BLaER1 (cell line): ENCODE data around the gene LCOR.
A peak's percentile ranks its signal among the peaks of the same experiment; 100 is the strongest.
"Not testable (repeated sequence)": the region's sequence is repeated elsewhere in the genome, so short reads cannot be mapped to it uniquely, and the experiment has no call there.

Source experiments
- H3K27ac ChIP-seq: shearing (Covaris generic); formaldehyde crosslinking; 2 replicates; pipeline ENCODE4 v1.8.1; 2022
- H3K27me3 ChIP-seq: shearing (Covaris generic); formaldehyde crosslinking; 2 replicates; pipeline ENCODE4 v1.8.1; 2022
- H3K36me3 ChIP-seq: shearing (Covaris generic); formaldehyde crosslinking; 2 replicates; pipeline ENCODE4 v1.8.1; 2022
- H3K4me1 ChIP-seq: shearing (Covaris generic); formaldehyde crosslinking; 2 replicates; pipeline ENCODE4 v1.8.1; 2022
- H3K4me2 ChIP-seq: shearing (Covaris generic); formaldehyde crosslinking; 2 replicates; pipeline ENCODE4 v1.8.1; 2022
- H3K4me3 ChIP-seq: shearing (Covaris generic); formaldehyde crosslinking; 2 replicates; pipeline ENCODE4 v1.8.1; 2022
- H3K9ac ChIP-seq: shearing (Covaris generic); formaldehyde crosslinking; 2 replicates; pipeline ENCODE4 v1.8.1; 2022
- H3K9me3 ChIP-seq: shearing (Covaris generic); formaldehyde crosslinking; 2 replicates; pipeline ENCODE4 v1.8.1; 2022
- H4K20me1 ChIP-seq: shearing (Covaris generic); formaldehyde crosslinking; 2 replicates; pipeline ENCODE4 v1.8.1; 2022
- Cebpa-rat ChIP-seq: shearing (Covaris generic); IDR thresholded peaks from 2 replicates; pipeline ENCODE4 v1.8.1; 2022

LCOR gene

DNA sequence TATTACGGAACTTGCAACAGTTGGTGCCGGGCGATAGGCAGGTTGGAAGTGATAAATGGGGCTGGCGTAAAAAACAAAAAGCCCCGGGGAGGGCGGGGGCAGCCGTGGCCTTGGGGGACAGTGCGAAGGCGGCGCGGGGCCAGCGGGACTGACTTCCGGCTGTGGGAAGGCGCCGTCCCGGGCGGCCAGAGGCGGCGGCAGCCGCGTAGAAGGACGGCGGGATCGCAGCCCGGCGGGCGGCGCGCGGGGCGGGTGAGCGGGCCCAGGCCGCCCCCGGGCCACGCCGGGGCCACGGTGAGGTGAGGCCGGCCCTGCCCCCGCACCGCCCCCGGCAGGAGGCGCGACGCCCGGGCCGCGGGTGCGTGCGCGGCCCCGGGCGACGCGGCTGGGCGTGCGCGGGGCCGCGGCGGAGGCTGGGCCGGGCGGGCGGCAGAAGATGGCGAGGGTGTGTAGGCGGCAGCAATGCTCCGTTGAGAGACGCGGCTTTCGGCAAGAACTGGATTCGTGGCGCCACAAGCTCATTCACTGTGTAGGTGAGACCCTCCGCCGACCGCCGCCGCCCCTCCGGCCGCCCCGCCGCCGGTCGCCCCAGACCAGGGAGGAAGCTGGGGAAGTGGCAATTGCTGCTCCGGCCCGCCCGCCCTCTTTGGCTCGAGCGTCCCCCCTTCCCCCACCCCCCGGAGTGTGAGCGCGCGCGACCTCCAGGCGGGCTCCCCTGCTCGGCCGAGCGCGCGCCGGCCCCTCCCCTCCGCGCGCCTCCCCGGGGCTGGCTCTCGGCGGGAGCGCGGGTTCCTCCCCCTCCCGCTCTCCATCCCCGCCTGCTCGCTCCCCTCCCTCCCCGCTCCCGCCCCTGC is at the start of gene LCOR:
Gene LCOR, plus strand, starts transcription at position 432 of the 854 bp plus-strand sequence. CDS start 116,760 bp downstream, outside the sequence.
- no peaks in the 10 kb centered on the region for H3K27me3 ChIP-seq
- peak within 1 kb of the TSS; percentile 96 for H3K27ac ChIP-seq
- H3K4me1 ChIP-seq = peaks cover 61% of the 10 kb centered on the region
- H3K9me3 ChIP-seq = no peaks in the 10 kb centered on the region
- peaks cover 43% of the 10 kb centered on the region for H4K20me1 ChIP-seq
- H3K9ac ChIP-seq = peak within 1 kb of the TSS; percentile 93
- H3K4me3 ChIP-seq = peak within 1 kb of the TSS; percentile 96
- peak within 1 kb of the TSS; percentile 89 for H3K4me2 ChIP-seq
- TF ChIP-seq Cebpa-rat = no peak
- H3K36me3 ChIP-seq = peaks cover 7% of the 10 kb centered on the region

DNA sequence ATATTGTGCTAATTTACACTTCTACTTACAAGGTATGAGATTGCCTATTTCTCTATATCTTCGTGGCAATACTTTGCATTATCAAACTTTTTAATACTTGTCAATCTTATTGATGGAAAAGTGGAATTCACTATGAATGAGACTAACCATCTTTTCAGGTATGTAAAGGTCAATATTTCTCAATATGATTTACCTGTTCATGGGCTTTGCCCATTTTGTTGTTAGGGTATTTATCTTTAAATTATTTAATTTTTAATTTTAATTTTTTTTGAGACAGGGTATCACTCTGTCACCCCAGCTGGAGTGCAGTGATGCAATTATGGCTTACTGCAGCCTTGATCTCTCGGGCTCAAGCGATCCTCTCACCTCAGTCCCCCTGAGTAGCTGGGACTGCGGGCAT is 47.8 kb upstream of the LCOR start:
- Histone ChIP-seq H3K4me2 (no peak overlapping the region), H4K20me1 (no peaks in the 10 kb centered on the region), H3K9me3 (peaks cover 15% of the 10 kb centered on the region), H3K9ac (no peak overlapping the region), H3K4me3 (no peak overlapping the region), H3K27me3 (no peaks in the 10 kb centered on the region), H3K27ac (no peak overlapping the region), H3K4me1 (peaks cover 11% of the 10 kb centered on the region), H3K36me3 (peaks cover 32% of the 10 kb centered on the region; the same call in 1 of the 2 replicates)
- no peak for TF ChIP-seq Cebpa-rat

DNA sequence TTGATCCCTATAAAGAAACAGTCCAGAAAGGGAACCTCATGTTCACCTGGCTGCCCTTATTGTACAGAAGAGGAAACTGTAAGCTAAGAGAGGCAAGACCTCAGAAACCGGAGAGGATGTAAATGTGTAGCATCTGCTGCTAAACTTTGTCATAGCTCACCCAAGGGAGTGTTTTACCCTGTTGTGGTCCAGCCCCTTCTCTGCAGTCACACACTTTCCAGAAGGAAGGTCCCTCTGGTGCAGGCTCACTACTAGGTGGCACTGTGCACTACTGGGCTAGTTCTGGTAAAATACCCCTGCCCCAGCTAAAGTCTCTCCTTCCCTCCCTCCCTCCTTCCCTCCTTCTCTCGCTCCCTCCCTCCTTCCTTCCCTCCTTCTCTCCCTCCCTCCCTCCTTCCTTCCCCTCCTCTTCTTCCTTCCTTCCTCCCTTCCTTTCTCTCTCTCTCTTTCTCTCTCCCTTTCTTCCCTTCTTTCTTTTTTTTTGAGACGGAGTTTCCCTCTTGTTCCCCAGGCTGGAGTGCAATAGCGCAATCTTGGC is 42.5 kb upstream of the LCOR start:
- peak overlapping the region; percentile 59 for H3K4me2 ChIP-seq

DNA sequence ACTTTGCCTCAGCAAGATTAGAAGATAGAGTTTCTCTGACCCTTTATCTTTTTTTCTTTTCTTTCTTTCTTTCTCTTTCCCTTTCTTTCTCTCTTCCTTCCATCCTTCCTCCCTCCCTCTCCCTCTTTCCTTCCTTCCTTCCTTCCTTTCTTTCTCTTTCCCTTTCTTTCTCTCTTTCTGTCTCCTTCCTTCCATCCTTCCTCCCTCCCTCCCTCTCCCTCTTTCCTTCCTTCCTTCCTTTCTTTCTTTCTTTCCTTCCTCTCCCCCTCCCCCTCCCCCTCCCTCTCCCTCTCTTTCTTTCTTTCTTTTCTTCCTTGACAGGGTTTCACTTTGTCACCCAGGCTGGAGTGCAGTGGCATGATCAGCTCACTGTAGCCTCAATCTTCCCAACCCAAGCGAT is 40.2 kb upstream of the LCOR start:
- Histone ChIP-seq H3K27me3 (no peaks in the 10 kb centered on the region), H3K4me2 (no peak overlapping the region), H3K9me3 (no peaks in the 10 kb centered on the region), H4K20me1 (no peaks in the 10 kb centered on the region), H3K4me3 (no peak overlapping the region), H3K4me1 (peaks cover 23% of the 10 kb centered on the region), H3K27ac (no peak overlapping the region), H3K36me3 (peaks cover 28% of the 10 kb centered on the region; the same call in 1 of the 2 replicates), H3K9ac (no peak overlapping the region)
- TF ChIP-seq Cebpa-rat = no peak

More for the DNA sequence above, 42.5 kb upstream of the LCOR start:
- Histone ChIP-seq H3K27ac (peak overlapping the region; percentile 62), H3K4me3 (no peak overlapping the region), H3K4me1 (peaks cover 23% of the 10 kb centered on the region), H3K9me3 (peaks cover 2% of the 10 kb centered on the region; the same call in 1 of the 2 replicates), H3K27me3 (no peaks in the 10 kb centered on the region), H3K9ac (no peak overlapping the region), H4K20me1 (no peaks in the 10 kb centered on the region), H3K36me3 (peaks cover 34% of the 10 kb centered on the region; the same call in 1 of the 2 replicates)
- TF ChIP-seq Cebpa-rat = no peak

DNA sequence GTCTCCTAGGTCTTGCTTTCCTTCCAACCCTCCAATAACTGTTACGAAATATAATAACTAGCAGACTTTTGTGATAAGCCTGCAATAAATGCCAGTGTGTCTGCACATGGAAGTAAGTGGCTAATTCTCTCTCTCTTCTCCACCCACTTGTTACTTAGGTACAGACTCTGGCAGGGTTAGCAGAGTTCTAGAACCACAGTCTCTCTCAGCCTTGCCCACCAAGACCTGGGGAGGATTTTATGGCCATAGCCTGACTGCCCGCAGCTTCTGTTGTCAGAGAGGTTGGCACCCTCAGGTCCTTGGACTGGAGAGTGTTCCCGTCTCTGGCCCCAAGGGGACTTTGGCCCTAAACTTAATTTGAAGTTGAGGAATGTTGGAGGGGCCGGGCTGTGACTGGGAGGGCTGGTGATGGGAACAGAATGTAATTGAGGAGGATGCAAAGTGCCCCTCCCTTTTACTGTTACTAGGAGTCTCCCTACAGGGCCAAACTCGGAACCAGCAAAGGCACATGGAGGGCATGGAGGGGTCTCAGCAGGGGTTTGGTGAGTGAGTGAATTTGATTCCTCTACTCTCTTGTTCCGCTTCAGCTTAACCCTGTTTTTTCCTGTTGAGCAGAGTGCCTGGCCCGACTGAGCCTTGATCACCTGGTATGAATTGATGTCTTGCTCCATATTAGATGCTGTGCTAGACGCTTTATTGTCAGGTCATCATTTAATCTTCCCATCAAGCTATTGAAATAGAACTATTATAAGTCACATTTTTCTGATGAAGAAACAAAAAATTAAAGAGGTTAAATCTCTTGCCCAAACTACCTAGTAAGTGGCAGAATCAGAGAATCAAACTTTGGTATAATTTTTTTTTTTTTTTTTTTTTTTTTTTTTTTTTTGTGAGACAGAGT is 37.0 kb upstream of the LCOR start:
- H3K27ac ChIP-seq = no peak overlapping the region
- H3K36me3 ChIP-seq = peaks cover 33% of the 10 kb centered on the region; the same call in 1 of the 2 replicates
- peaks cover 20% of the 10 kb centered on the region for H3K9me3 ChIP-seq
- no peak overlapping the region for H3K9ac ChIP-seq
- H3K4me1 ChIP-seq = peaks cover 8% of the 10 kb centered on the region
- H3K27me3 ChIP-seq = no peaks in the 10 kb centered on the region
- no peak for TF ChIP-seq Cebpa-rat
- H3K4me2 ChIP-seq = no peak overlapping the region
- no peak overlapping the region for H3K4me3 ChIP-seq
- no peaks in the 10 kb centered on the region for H4K20me1 ChIP-seq

DNA sequence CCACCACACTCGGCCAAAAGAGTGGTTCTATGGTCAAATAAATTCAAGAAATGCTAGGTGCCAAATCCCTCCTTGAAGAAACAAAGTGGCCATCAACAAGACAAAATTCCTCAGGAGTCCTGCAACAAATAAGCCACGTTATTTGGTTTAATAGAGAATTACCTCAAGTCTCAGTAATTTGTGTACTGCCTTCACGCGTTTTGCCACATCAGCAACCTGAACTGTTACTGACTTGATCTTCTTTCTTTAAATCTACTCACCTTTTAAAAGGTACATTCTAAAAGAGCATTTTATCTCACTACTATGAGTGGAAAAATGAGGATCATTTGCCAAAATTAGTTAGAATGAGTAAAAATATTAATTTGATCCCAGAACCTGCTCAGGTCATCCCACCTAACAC is 34.6 kb upstream of the LCOR start:
- Histone ChIP-seq H3K9ac (no peak overlapping the region), H3K27me3 (no peaks in the 10 kb centered on the region), H3K36me3 (peaks cover 33% of the 10 kb centered on the region; the same call in 1 of the 2 replicates), H3K4me1 (no peaks in the 10 kb centered on the region), H3K9me3 (peaks cover 31% of the 10 kb centered on the region), H3K4me2 (no peak overlapping the region), H3K4me3 (no peak overlapping the region), H3K27ac (no peak overlapping the region), H4K20me1 (no peaks in the 10 kb centered on the region)
- no peak for TF ChIP-seq Cebpa-rat

DNA sequence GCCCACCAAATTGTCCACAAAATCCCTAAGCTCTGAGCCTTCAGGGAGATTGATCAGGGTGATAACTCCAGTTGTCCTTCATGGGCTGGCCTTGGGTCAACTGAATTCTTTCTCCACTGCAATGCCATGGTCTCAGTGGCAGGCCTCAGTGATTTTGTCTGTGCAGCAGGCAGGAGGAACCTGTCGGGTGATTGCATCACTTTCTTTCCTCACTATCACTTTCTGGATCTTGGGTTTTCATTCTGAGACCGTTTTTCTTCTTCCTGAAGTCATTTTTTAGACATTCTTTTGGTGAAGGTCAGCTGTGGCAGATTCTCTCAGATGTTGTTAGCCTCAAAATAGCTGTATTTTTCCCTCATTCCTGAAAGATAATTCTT is 28.8 kb upstream of the LCOR start:
- no peak for TF ChIP-seq Cebpa-rat

DNA sequence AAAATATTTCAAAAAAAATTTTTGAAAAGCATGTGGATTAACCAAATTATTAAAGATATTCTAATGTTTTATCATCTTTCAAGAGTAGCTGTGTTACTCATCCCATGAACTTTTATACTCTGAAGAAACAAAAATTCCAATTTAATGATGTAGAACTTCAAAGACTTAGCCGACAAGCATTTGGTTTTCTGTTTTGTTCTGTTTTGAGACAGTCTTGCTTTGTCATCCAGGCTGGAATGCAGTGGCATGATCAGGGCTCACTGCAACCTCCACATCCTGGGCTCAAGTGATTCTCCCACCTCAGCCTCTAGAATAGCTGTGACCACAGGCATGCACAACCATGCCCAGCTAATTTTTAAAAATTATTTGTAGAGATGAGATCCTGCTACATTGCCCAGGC is 17.8 kb upstream of the LCOR start:
- Histone ChIP-seq H3K4me2 (no peak overlapping the region), H3K9ac (no peak overlapping the region), H3K27ac (no peak overlapping the region), H3K9me3 (peaks cover 22% of the 10 kb centered on the region), H3K4me1 (no peaks in the 10 kb centered on the region), H3K4me3 (no peak overlapping the region), H3K27me3 (no peaks in the 10 kb centered on the region), H3K36me3 (peaks cover 10% of the 10 kb centered on the region; the same call in 1 of the 2 replicates), H4K20me1 (no peaks in the 10 kb centered on the region)
- no peak for TF ChIP-seq Cebpa-rat

More for the DNA sequence above, 28.8 kb upstream of the LCOR start:
- H3K36me3 ChIP-seq = peaks cover 15% of the 10 kb centered on the region
- H3K27ac ChIP-seq = no peak overlapping the region
- no peak overlapping the region for H3K9ac ChIP-seq
- H3K4me2 ChIP-seq = no peak overlapping the region
- no peaks in the 10 kb centered on the region for H3K4me1 ChIP-seq
- no peak overlapping the region for H3K4me3 ChIP-seq
- no peaks in the 10 kb centered on the region for H3K27me3 ChIP-seq
- no peaks in the 10 kb centered on the region for H4K20me1 ChIP-seq
- peaks cover 36% of the 10 kb centered on the region for H3K9me3 ChIP-seq

DNA sequence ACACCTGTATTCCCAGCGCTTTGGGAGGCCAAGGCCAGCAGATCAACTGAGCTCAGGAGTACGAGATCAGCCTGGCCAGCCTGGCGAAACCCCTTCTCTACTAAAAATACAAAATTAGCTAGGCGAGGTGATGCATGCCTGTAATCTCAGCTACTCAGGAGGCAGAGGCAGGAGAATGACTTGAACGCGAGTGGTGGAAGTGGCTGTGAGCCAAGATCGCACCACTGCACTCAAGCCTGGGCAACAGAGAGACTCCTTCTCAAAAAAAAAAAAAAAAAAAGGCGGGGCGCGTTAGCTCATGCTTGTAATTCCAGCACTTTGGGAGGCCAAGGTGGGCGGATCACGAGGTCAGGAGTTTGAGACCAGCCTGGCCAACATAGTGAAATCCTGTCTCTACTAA is 13.1 kb upstream of the LCOR start:
- H3K27ac ChIP-seq, H3K9ac ChIP-seq, H3K27me3 ChIP-seq, H3K4me1 ChIP-seq, H3K4me3 ChIP-seq, H4K20me1 ChIP-seq, H3K4me2 ChIP-seq: not testable (repeated sequence)
- Histone ChIP-seq H3K9me3 (peaks cover 25% of the 10 kb centered on the region), H3K36me3 (peaks cover 22% of the 10 kb centered on the region)

DNA sequence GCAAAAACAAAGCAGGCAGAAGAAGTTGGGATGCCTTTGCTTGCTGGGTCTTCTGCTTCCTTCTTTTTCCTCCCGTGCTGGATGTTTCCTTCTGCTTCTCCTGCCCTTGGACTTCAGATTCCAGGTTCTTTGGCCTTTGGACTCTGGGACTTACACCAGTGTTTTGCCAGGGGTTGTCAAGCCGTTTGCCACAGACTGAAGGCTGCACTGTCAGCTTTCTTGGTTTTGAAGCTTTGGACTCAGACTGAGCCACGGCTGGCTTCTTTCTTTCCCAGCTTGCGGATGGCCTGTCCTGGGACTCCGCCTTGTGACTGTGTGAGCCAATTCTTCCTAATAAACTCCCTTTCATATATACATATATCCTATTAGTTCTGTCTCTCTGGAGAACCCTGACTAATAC is 11.3 kb upstream of the LCOR start:
- no peaks in the 10 kb centered on the region for H4K20me1 ChIP-seq
- no peaks in the 10 kb centered on the region for H3K27me3 ChIP-seq
- H3K4me1 ChIP-seq = no peaks in the 10 kb centered on the region
- H3K4me2 ChIP-seq = no peak overlapping the region
- no peak for TF ChIP-seq Cebpa-rat
- no peak overlapping the region for H3K9ac ChIP-seq
- no peak overlapping the region for H3K27ac ChIP-seq
- H3K9me3 ChIP-seq = peaks cover 35% of the 10 kb centered on the region
- H3K4me3 ChIP-seq = no peak overlapping the region
- peaks cover 24% of the 10 kb centered on the region for H3K36me3 ChIP-seq
